ENCODE measurements around the gene TAF6. TPM values are rescaled to one million over a fixed set of nuclear protein-coding genes. Genes with fewer than 3 reads are reported as not detected.

The TAF6 gene
- total RNA-seq, 1 experiment from 2014 or later = 87.1 TPM

DNA sequence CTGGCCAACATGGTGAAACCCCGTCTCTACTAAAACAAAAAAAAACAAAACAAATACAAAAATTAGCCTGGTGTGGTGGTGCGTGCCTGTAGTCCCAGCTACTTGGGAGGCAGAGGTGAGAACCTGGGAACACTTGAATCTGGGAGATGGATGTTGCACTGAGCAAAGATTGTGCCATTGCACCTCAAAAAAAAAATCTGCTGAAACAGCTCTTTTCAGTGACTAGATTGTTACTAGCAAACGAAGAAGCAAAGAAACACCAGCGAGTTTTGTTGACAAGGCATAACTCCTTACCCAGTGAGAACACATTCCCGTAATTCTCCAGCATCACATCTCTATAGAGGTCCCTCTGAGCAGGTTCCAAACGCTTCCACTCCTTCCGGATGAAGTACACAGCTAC, 44.3 kb downstream of the TAF6 start:
- no peaks in the 10 kb centered on the region for H3K4me1 ChIP-seq (ENCODE audit: insufficient read depth, low read length)
- H3K23ac ChIP-seq (ENCODE audit: insufficient read length, low read depth, low read length) = no peak overlapping the region
- H3K56ac ChIP-seq (ENCODE audit: insufficient read length, low read depth, low read length) = no peak overlapping the region
- DNase-seq = no peak
- no peak overlapping the region for H2AK5ac ChIP-seq (ENCODE audit: insufficient read length, low read length)
- no peak overlapping the region for H3K4me3 Mint-ChIP-seq
- H2BK120ac ChIP-seq (ENCODE audit: low read depth, low read length, poor library complexity, severe bottlenecking) = no peak overlapping the region
- no peaks in the 10 kb centered on the region for H3K27me3 ChIP-seq (ENCODE audit: insufficient read depth, low read length)
- H3K79me1 ChIP-seq (ENCODE audit: insufficient read depth, low read depth, low read length, poor library complexity, severe bottlenecking) = no peaks in the 10 kb centered on the region
- H3K14ac ChIP-seq (ENCODE audit: insufficient read depth, low read length) = no peak overlapping the region
- no peak overlapping the region for H4K5ac ChIP-seq (ENCODE audit: insufficient read length, low read depth, low read length)
- no peak overlapping the region for H4K91ac ChIP-seq (ENCODE audit: insufficient read length, low read depth, low read length)
- peaks cover 5% of the 10 kb centered on the region; the same call in 1 of the 2 replicates for H3K27me3 Mint-ChIP-seq (ENCODE audit: low read depth)
- no peak overlapping the region for H3K27ac ChIP-seq (ENCODE audit: insufficient read length, low read depth, low read length)
- no peak overlapping the region for H3K9ac ChIP-seq (ENCODE audit: extremely low read depth, insufficient read length, low read length)
- H3T11ph ChIP-seq (ENCODE audit: low read length) = no peak overlapping the region
- H3K4ac ChIP-seq (ENCODE audit: low read depth, low read length) = no peak overlapping the region
- no peak overlapping the region for H2BK12ac ChIP-seq (ENCODE audit: insufficient read length, low read depth, low read length)
- no peak overlapping the region for H4K8ac ChIP-seq (replicated peaks; ENCODE audit: insufficient read length, low read depth, low read length)
- H2BK20ac ChIP-seq (ENCODE audit: low read depth, low read length, poor library complexity, severe bottlenecking) = no peak overlapping the region
- no peak overlapping the region for H2BK15ac ChIP-seq (ENCODE audit: low read depth, low read length)
- H3K9me3 ChIP-seq (ENCODE audit: control insufficient read depth, low read depth, low read length) = peaks cover 57% of the 10 kb centered on the region
- no CpG with 5 or more reads among the region's 7 CpGs for WGBS (ENCODE audit: extremely low coverage, insufficient read length, low lambda C conversion rate)
- H3K18ac ChIP-seq (ENCODE audit: insufficient read length, low read depth, low read length) = no peak overlapping the region
- peaks cover 17% of the 10 kb centered on the region for H3K79me2 ChIP-seq (ENCODE audit: insufficient read depth, low read length)
- TF ChIP-seq, protein P1, sequence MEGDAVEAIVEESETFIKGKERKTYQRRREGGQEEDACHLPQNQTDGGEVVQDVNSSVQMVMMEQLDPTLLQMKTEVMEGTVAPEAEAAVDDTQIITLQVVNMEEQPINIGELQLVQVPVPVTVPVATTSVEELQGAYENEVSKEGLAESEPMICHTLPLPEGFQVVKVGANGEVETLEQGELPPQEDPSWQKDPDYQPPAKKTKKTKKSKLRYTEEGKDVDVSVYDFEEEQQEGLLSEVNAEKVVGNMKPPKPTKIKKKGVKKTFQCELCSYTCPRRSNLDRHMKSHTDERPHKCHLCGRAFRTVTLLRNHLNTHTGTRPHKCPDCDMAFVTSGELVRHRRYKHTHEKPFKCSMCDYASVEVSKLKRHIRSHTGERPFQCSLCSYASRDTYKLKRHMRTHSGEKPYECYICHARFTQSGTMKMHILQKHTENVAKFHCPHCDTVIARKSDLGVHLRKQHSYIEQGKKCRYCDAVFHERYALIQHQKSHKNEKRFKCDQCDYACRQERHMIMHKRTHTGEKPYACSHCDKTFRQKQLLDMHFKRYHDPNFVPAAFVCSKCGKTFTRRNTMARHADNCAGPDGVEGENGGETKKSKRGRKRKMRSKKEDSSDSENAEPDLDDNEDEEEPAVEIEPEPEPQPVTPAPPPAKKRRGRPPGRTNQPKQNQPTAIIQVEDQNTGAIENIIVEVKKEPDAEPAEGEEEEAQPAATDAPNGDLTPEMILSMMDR (conservative IDR thresholded peaks at IDR 0.05) = no peak
- H2BK5ac ChIP-seq (ENCODE audit: insufficient read length, low read length) = no peak overlapping the region
- H3K27ac Mint-ChIP-seq = no peak overlapping the region
- H3K4me2 ChIP-seq (ENCODE audit: insufficient read depth, insufficient read length, low read length) = no peak overlapping the region
- peaks cover under 1 to 4% of the 10 kb centered on the region in 2 experiments; a peak in 1 of 4 replicates for H3K4me1 Mint-ChIP-seq
- peaks cover 72 to 89% of the 10 kb centered on the region in 2 experiments for H3K9me3 Mint-ChIP-seq
- peaks cover 97 to 99% (median 97%) of the 10 kb centered on the region in 3 experiments for H3K36me3 Mint-ChIP-seq (ENCODE audit: insufficient read depth in 1 of 3, low read depth in 3 of 3)
- H4K20me1 ChIP-seq (ENCODE audit: control insufficient read depth, insufficient read depth, insufficient read length) = no peaks in the 10 kb centered on the region
- H3K23me2 ChIP-seq (ENCODE audit: insufficient read length, low read depth, low read length, poor library complexity, severe bottlenecking) = no peaks in the 10 kb centered on the region
- H2AFZ ChIP-seq (ENCODE audit: low read length) = no peak overlapping the region
